HepG2 (cell line): ENCODE measurements around the gene TUBGCP3. TPM values are rescaled to one million over a fixed set of nuclear protein-coding genes. Genes with fewer than 3 reads are reported as not detected.

Experiments
- CENPT ChIP-seq: sonication (generic); formaldehyde crosslinking; IDR thresholded peaks from 2 replicates; pipeline ENCODE4 v1.8.0; 2022; ENCODE audit warnings: low read depth, mild to moderate bottlenecking, moderate library complexity, missing genetic modification reagents
- GFI1 ChIP-seq: sonication (generic); formaldehyde crosslinking; IDR thresholded peaks from 2 replicates; pipeline ENCODE4 v1.5.0; 2020; ENCODE audit warnings: missing genetic modification reagents, mild to moderate bottlenecking, borderline replicate concordance
- GTF3A ChIP-seq: sonication (generic); formaldehyde crosslinking; conservative IDR thresholded peaks from 2 replicates; pipeline ENCODE4 v1.4.0; 2020; ENCODE audit warnings: mild to moderate bottlenecking, missing genetic modification reagents
- HINFP ChIP-seq: sonication (generic); formaldehyde crosslinking; IDR thresholded peaks from 2 replicates; pipeline ENCODE4 v1.4.0; 2020; ENCODE audit warnings: low read depth, mild to moderate bottlenecking, missing genetic modification reagents
- IKZF4 ChIP-seq: sonication (generic); formaldehyde crosslinking; IDR thresholded peaks from 2 replicates; pipeline ENCODE4 v1.5.1; 2020; ENCODE audit warnings: borderline replicate concordance, mild to moderate bottlenecking, low read depth, missing genetic modification reagents; ENCODE audit errors: not compliant biosample characterization
- IRX3 ChIP-seq: sonication (generic); formaldehyde crosslinking; IDR thresholded peaks from 2 replicates; pipeline ENCODE4 v1.8.1; 2023; ENCODE audit warnings: mild to moderate bottlenecking, low read depth, missing genetic modification reagents, borderline replicate concordance
- KDM1A ChIP-seq: IDR thresholded peaks from 2 replicates; pipeline ENCODE4 v1.6.1; 2016; ENCODE audit warnings: missing compliant biosample characterization
- PLRG1 ChIP-seq: fragments of 450-650 bp; conservative IDR thresholded peaks from 2 replicates; pipeline ENCODE4 v1.6.1; 2016
- RNF219 ChIP-seq: sonication (generic); formaldehyde crosslinking; IDR thresholded peaks from 2 replicates; pipeline ENCODE4 v1.5.0; 2020; ENCODE audit warnings: mild to moderate bottlenecking, missing genetic modification reagents
- ZBTB3 ChIP-seq: sonication (generic); formaldehyde crosslinking; IDR thresholded peaks from 2 replicates; pipeline ENCODE4 v1.4.0; 2020; ENCODE audit warnings: low read depth, mild to moderate bottlenecking, moderate library complexity, missing genetic modification reagents, borderline replicate concordance
- ZBTB39 ChIP-seq: sonication (generic); formaldehyde crosslinking; IDR thresholded peaks from 2 replicates; pipeline ENCODE4 v1.5.0; 2020; ENCODE audit warnings: missing genetic modification reagents
- ZBTB7B ChIP-seq: sonication (generic); formaldehyde crosslinking; IDR thresholded peaks from 2 replicates; pipeline ENCODE4 v1.4.0; 2020; ENCODE audit warnings: missing genetic modification reagents
- ZMYM2 ChIP-seq: sonication (generic); formaldehyde crosslinking; IDR thresholded peaks from 2 replicates; pipeline ENCODE4 v1.8.0; 2022; ENCODE audit warnings: mild to moderate bottlenecking, missing genetic modification reagents
- ZNF605 ChIP-seq: sonication (generic); formaldehyde crosslinking; IDR thresholded peaks from 2 replicates; pipeline ENCODE4 v1.8.0; 2022; ENCODE audit warnings: mild to moderate bottlenecking, missing genetic modification reagents
- ZNF883 ChIP-seq: sonication (generic); formaldehyde crosslinking; IDR thresholded peaks from 2 replicates; pipeline ENCODE4 v1.5.1; 2020; ENCODE audit warnings: mild to moderate bottlenecking, missing genetic modification reagents; ENCODE audit errors: not compliant biosample characterization
- polyA plus RNA-seq, 8 experiments: library from polyadenylated mRNA; depleted of rRNA in 3 of 8; stranded (reverse) in 7 of 8; unstranded in 1 of 8; fragments of >200 nt; fragmentation: Illumina TruSeq in 4 of 8; extraction: Trizol in 4 of 8; gene quantifications; 2 replicates each; pipeline versions ENCODE4 v1.2.1 to v1.2.3, GENCODE V29; 2011 to 2016; ENCODE audit warnings: low read depth in 4 of 8, missing spikeins in 1 of 8, mixed read lengths in 1 of 8; ENCODE audit not compliant: insufficient read depth in 1 of 8
- total RNA-seq, 5 experiments: library from RNA; depleted of rRNA; stranded (reverse); fragments of >200 nt; fragmentation: Illumina TruSeq; extraction: Trizol; gene quantifications; 2 replicates each; pipeline ENCODE4 v1.2.3, GENCODE V29; 2016; ENCODE audit warnings: low read depth in 1 of 5
- TF ChIP-seq, protein P1 (sequence below): IDR thresholded peaks from 2 replicates; pipeline ENCODE4 v1.6.1; 2016; ENCODE audit warnings: low read depth, missing genetic modification reagents, missing compliant biosample characterization

Gene TUBGCP3
- total and polyA plus RNA-seq, 2 of the 13 experiments (the other 11 are each of a cell fraction or from before 2014, with no cell fraction given): 12.6 to 15.5 TPM

GRCh38 chr13:112587764-112588489 is at the start of gene TUBGCP3 (continued):
- TF ChIP-seq RNF219 (CRISPR knock-in tag) (no peak), CENPT (peak; percentile 59; the same call in 1 of the 2 replicates), ZNF883 (CRISPR knock-in tag) (peak; percentile 95), PLRG1 (no peak), GTF3A (CRISPR knock-in tag) (no peak; the same call in 1 of the 2 replicates), IKZF4 (CRISPR knock-in tag) (peak; percentile 95), ZBTB39 (CRISPR knock-in tag) (no peak; the same call in 1 of the 2 replicates), IRX3 (peak; percentile 36; the same call in 1 of the 2 replicates), ZBTB7B (CRISPR knock-in tag) (no peak), HINFP (CRISPR knock-in tag) (peak; percentile 93; the same call in 1 of the 2 replicates), KDM1A (CRISPR knock-in tag) (peak; percentile 57; the same call in 1 of the 2 replicates), ZMYM2 (CRISPR knock-in tag) (no peak), GFI1 (CRISPR knock-in tag) (peak; percentile 81), ZBTB3 (peak; percentile 91; the same call in 1 of the 2 replicates), ZNF605 (CRISPR knock-in tag) (peak; percentile 94)
- TF ChIP-seq, protein P1, sequence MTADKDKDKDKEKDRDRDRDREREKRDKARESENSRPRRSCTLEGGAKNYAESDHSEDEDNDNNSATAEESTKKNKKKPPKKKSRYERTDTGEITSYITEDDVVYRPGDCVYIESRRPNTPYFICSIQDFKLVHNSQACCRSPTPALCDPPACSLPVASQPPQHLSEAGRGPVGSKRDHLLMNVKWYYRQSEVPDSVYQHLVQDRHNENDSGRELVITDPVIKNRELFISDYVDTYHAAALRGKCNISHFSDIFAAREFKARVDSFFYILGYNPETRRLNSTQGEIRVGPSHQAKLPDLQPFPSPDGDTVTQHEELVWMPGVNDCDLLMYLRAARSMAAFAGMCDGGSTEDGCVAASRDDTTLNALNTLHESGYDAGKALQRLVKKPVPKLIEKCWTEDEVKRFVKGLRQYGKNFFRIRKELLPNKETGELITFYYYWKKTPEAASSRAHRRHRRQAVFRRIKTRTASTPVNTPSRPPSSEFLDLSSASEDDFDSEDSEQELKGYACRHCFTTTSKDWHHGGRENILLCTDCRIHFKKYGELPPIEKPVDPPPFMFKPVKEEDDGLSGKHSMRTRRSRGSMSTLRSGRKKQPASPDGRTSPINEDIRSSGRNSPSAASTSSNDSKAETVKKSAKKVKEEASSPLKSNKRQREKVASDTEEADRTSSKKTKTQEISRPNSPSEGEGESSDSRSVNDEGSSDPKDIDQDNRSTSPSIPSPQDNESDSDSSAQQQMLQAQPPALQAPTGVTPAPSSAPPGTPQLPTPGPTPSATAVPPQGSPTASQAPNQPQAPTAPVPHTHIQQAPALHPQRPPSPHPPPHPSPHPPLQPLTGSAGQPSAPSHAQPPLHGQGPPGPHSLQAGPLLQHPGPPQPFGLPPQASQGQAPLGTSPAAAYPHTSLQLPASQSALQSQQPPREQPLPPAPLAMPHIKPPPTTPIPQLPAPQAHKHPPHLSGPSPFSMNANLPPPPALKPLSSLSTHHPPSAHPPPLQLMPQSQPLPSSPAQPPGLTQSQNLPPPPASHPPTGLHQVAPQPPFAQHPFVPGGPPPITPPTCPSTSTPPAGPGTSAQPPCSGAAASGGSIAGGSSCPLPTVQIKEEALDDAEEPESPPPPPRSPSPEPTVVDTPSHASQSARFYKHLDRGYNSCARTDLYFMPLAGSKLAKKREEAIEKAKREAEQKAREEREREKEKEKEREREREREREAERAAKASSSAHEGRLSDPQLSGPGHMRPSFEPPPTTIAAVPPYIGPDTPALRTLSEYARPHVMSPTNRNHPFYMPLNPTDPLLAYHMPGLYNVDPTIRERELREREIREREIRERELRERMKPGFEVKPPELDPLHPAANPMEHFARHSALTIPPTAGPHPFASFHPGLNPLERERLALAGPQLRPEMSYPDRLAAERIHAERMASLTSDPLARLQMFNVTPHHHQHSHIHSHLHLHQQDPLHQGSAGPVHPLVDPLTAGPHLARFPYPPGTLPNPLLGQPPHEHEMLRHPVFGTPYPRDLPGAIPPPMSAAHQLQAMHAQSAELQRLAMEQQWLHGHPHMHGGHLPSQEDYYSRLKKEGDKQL (CRISPR knock-in tag): peak; percentile 64
